ENCODE results near the gene PPM1G. TPM values are rescaled to one million over a fixed set of nuclear protein-coding genes. Genes with fewer than 3 reads are reported as not detected.

The PPM1G gene
- total and polyA plus RNA-seq, 9 donors = 27.2 to 89.4 (median 48.0) TPM

DNA sequence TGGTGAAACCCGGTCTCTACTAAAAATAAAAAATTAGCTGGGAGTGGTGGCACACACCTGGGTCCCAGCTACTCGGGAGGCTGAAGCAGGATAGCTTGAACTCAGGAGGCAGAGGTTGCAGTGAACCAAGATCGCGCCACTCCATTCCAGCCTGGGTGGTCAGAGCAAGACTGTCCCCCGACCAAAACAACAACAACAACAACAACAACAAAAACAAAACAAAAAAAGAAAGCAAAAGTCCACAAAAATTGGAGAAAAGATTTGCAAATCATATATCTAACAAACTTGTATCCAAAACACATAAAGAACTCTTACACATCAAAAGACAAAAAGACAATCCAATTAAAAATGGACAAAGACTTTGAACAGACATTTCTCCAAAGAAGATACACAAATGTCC lies 10.4 kb downstream of the PPM1G start:
- DNase-seq = no peak
- TF ChIP-seq, protein P1, sequence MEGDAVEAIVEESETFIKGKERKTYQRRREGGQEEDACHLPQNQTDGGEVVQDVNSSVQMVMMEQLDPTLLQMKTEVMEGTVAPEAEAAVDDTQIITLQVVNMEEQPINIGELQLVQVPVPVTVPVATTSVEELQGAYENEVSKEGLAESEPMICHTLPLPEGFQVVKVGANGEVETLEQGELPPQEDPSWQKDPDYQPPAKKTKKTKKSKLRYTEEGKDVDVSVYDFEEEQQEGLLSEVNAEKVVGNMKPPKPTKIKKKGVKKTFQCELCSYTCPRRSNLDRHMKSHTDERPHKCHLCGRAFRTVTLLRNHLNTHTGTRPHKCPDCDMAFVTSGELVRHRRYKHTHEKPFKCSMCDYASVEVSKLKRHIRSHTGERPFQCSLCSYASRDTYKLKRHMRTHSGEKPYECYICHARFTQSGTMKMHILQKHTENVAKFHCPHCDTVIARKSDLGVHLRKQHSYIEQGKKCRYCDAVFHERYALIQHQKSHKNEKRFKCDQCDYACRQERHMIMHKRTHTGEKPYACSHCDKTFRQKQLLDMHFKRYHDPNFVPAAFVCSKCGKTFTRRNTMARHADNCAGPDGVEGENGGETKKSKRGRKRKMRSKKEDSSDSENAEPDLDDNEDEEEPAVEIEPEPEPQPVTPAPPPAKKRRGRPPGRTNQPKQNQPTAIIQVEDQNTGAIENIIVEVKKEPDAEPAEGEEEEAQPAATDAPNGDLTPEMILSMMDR (IDR thresholded peaks at IDR 0.05) = no peak

DNA sequence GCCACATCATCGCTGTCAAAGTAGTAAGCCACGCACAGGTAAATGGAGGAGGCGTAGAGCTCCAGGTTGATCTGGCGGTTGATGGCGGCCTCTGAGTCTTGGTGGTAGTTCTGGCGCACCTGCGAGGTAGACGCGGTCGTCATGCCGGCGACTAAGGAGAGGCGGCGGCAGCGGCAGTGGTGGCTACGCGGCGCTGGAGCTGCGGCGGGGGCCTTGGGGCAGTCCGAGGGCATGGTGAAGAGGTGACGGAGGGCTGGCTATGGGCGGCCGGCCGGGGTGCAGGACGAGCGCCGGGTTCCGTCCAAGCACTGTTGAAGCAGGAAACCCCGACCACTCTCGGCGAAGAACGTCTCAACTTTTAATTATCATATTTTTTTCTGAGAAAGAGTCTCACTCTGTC lies 16.2 kb downstream of the PPM1G start:
- intact Hi-C loops (cut with DNase I) = no loop called here

More for the DNA sequence above, 10.4 kb downstream of the PPM1G start:
- H3K4me3 ChIP-seq = no peak overlapping the region
- no peaks in the 10 kb centered on the region for H3K36me3 ChIP-seq
- H3K27me3 ChIP-seq = no peaks in the 10 kb centered on the region
- no peaks in the 10 kb centered on the region for H3K4me1 ChIP-seq (ENCODE audit: insufficient read depth)
- 90 to 92% (median 92%) methylated on average over 5 of the region's 5 CpGs for WGBS, 3 donors
- H3K9me3 ChIP-seq = no peaks in the 10 kb centered on the region
- intact Hi-C loops (cut with DNase I) = no loop called here
- H3K27ac ChIP-seq = no peak overlapping the region

GRCh38 chr2:27390822-27391679 lies 18.3 kb downstream of the PPM1G start:
- no peak overlapping the region for H3K4me3 ChIP-seq
- no peak overlapping the region for H3K27ac ChIP-seq
- H3K4me1 ChIP-seq (ENCODE audit: insufficient read depth) = no peaks in the 10 kb centered on the region
- WGBS, 3 donors = 95% methylated on average over 9 of the region's 9 CpGs
- DNase-seq = no peak
- H3K36me3 ChIP-seq = no peaks in the 10 kb centered on the region
- H3K27me3 ChIP-seq = no peaks in the 10 kb centered on the region
- no peak for TF ChIP-seq EP300 (IDR thresholded peaks at IDR 0.05)
- TF ChIP-seq, protein P1 (IDR thresholded peaks at IDR 0.05) = no peak
- TF ChIP-seq POLR2A (IDR thresholded peaks at IDR 0.05) = no peak
- intact Hi-C loops (cut with DNase I) = no loop called here
- H3K9me3 ChIP-seq = no peaks in the 10 kb centered on the region

More for the DNA sequence above, 16.2 kb downstream of the PPM1G start:
- Histone ChIP-seq H3K4me1 (ENCODE audit: insufficient read depth) (no peaks in the 10 kb centered on the region), H3K36me3 (no peaks in the 10 kb centered on the region), H3K9me3 (no peaks in the 10 kb centered on the region), H3K27ac (no peak overlapping the region), H3K4me3 (no peak overlapping the region), H3K27me3 (no peaks in the 10 kb centered on the region)
- 97 to 98% (median 97%) methylated on average over 33 of the region's 33 CpGs for WGBS, 3 donors
- no peak for DNase-seq
- TF ChIP-seq, protein P1 (IDR thresholded peaks at IDR 0.05) = no peak
- TF ChIP-seq EP300 (IDR thresholded peaks at IDR 0.05) = no peak

DNA sequence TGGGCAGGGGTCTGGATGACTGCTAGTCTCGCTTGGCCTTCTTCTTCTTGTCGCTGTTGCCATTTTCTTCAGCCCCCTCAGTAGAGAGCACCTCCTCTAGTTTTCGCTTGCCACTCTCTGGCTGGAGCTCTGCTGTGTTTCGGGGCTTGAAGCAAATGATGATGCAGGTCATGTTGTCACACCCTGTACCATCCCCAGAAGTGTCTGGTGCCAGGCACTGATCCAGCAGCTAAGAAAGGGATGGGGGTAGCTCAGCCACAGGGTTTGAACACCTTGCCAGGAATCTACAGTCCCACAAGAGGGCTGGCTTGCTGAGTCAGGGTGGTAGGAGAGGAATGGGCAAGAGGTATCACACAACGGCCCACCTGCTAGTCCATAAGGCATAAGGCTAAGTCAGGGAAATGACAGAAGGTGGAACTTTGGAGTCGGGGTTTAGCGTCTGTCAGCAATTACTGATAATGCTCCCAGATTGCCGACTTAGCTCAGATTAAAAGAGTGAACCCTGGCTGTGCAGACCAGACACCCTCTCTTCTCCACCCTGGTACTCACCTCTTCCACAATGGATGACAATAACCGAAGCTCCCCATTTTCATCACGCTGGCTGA lies 27.7 kb downstream of the PPM1G start:
- peaks cover 4% of the 10 kb centered on the region for H3K4me1 ChIP-seq (ENCODE audit: insufficient read depth)
- no peaks in the 10 kb centered on the region for H3K36me3 ChIP-seq
- H3K27me3 ChIP-seq = no peaks in the 10 kb centered on the region
- H3K9me3 ChIP-seq = no peaks in the 10 kb centered on the region
- no peak for DNase-seq
- no peak for TF ChIP-seq EP300 (IDR thresholded peaks at IDR 0.05)
- no peak for TF ChIP-seq POLR2A (IDR thresholded peaks at IDR 0.05)
- TF ChIP-seq, protein P1 (IDR thresholded peaks at IDR 0.05) = no peak
- no peak overlapping the region for H3K27ac ChIP-seq
- intact Hi-C loops (cut with DNase I) = no loop called here
- 84 to 92% (median 85%) methylated on average over 10 of the region's 10 CpGs for WGBS, 3 donors
- no peak overlapping the region for H3K4me3 ChIP-seq

Data from ovary (tissue), 9 donors.